GM12873 (cell line): Measurements from ENCODE around the gene SAMD4B.
A peak's percentile ranks its signal among the peaks of the same experiment; 100 is the strongest.

ENCODE experiments used
- TF ChIP-seq, protein P1 (sequence below): IDR thresholded peaks from 2 replicates; pipeline ENCODE4 v1.5.1; 2012; ENCODE audit warnings: low read depth, mild to moderate bottlenecking, moderate library complexity, low read length, control low read depth; ENCODE audit not compliant: insufficient read depth; ENCODE audit errors: missing control alignments

Gene SAMD4B

GRCh38 chr19:39347332-39348164 is 5.3 kb downstream of the SAMD4B start:
- TF ChIP-seq, protein P1, sequence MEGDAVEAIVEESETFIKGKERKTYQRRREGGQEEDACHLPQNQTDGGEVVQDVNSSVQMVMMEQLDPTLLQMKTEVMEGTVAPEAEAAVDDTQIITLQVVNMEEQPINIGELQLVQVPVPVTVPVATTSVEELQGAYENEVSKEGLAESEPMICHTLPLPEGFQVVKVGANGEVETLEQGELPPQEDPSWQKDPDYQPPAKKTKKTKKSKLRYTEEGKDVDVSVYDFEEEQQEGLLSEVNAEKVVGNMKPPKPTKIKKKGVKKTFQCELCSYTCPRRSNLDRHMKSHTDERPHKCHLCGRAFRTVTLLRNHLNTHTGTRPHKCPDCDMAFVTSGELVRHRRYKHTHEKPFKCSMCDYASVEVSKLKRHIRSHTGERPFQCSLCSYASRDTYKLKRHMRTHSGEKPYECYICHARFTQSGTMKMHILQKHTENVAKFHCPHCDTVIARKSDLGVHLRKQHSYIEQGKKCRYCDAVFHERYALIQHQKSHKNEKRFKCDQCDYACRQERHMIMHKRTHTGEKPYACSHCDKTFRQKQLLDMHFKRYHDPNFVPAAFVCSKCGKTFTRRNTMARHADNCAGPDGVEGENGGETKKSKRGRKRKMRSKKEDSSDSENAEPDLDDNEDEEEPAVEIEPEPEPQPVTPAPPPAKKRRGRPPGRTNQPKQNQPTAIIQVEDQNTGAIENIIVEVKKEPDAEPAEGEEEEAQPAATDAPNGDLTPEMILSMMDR = no peak

- TF ChIP-seq, protein P1 = no peak
These were observed 7.1 kb downstream of the SAMD4B start for GRCh38 chr19:39349326-39349725.

DNA sequence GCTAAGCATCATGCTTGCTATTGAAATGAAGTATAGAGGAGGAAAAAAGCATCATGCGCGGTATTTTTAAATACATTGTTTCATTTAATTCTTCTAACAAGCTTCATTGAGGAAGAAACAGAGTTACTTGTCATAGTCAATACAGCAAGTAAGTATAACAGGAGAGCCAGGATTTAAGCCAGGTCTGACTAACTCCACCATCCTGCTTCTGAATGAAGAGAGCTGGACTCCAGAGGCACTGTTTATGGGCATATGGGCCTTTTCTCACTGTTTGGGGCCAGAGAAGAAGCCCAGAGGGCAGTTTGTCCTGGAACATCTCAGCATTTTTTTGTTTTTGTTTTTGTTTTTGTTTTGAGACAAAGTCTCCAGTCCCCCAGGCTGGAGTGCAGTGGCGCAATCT is 7.9 kb downstream of the SAMD4B start:
- TF ChIP-seq, protein P1 = no peak

DNA sequence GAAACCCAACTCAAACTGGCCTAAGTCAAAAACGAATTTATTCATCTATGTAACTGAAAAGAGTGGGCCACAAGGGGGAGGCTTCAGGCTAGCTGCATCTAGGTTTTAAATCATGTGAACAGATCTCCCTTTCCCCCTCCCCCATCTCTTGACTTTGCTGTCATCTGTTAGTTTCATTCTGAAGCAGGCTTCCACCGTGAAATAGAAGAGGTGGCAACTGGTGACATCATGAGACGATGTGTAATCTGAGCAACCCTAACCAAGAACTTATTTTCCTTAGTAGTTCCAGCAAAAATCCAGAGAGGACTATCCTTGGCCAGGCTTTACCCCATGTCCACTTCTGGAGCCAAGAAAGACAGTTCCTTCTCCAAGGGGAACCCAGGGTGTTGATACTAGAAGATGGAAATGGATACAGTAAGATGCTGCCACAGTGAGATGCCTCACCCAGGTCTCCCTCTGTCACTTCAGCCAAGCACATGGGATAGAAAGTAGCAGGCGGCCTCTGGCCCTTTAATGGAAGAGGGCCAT is 9.4 kb downstream of the SAMD4B start:
- TF ChIP-seq, protein P1 = peak; percentile 46

DNA sequence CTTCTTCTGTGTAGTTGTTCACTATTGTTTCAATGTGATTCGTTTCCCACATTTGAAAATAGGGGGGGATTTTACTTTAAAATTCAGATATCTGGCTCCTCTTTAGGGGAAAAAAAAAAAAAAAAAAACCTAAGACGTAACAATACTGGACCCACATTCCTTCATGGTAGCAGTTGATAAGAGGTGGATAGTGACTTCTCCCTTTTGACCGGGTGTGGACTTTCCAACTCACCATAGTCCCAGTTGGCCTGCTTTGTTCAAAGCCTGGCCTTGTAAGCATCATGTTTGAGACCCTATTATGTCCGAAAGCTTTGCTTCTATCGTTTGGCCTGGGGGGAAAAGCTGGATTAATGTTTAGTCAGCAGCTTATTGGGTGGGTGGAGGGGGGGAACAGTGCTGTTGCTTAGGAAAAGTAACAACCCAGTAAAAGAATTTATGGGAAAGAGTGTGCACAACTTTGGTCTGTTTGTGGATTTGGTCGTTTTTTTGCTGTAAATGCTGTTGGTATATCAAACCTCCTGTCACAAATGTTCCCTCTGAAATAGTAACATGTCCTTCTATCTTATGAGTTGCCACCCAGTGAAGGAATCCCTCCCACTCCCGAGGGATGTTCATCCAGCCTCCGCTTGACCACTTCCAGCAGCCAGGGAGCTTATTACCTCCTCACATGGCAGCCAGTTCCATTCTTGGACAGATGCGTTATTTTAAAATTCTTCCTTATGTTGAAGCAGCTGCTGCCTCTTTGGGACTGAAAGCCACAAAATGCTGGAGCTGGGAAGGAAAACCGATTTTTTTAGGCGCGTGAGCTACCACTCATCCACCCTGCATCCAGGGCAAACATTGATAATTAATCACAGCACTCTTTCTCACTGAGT is 10.4 kb downstream of the SAMD4B start:
- TF ChIP-seq, protein P1 = no peak

DNA sequence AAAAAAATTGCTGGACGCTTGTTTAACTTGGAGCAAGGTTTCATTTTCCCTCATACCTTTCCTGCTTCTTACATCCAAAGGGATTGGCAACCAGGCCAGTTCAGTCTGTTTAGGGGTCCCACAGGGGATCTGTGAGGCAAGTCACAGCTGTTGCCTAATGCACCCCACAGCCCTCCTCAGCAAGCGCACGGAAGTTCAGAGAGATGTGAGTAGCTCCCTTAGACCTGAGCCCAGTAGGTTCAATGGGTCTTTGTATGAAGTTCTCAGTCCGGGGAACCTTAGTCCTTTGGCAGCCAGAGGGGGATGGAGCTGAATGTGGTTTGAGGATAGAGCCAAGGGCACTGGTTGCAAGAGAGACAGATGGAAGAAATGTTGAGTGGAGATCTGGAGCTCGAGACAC is 13.0 kb downstream of the SAMD4B start:
- TF ChIP-seq, protein P1 = no peak

DNA sequence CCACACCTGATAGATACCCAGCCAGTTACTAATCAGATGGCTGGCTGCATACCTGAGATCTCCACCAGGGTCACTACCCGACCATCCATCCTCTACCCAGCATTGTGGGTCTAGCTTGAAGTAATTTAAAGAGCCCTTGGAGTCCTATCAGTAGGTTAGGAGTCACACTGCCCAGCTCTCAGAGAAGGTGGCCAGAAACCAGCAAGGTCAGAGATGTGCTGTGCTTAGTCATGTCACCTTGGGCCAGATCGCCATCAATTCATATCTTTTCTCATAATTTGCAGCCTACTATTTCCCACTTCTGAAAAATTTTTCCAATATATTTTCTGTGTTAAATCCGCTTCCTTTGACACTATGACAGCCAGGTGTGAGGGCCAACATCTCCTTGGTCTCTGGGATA is 13.9 kb downstream of the SAMD4B start:
- TF ChIP-seq, protein P1 = no peak
